Breast epithelium (tissue), 4 donors: ENCODE data around the gene PLD1. TPM values are rescaled to one million over a fixed set of nuclear protein-coding genes. Genes with fewer than 3 reads are reported as not detected.
A peak's percentile ranks its signal among the peaks of the same experiment; 100 is the strongest.

Source experiments
- DNase-seq, 2 donors: peaks; one replicate each; pipeline ENCODE4 v3.0.0-alpha.2; 2019; ENCODE audit warnings: low spot score in 2 of 2
- H3K27ac ChIP-seq, 2 donors: fragments of 200-600 bp; sonication (generic) in 1 of 2; one replicate each; pipeline ENCODE4 v1.5.1; 2016 to 2019; ENCODE audit warnings: mild to moderate bottlenecking in 1 of 2
- H3K27me3 ChIP-seq, 2 donors: fragments of 200-600 bp; sonication (generic) in 1 of 2; one replicate each; pipeline versions ENCODE4 v1.5.1 to v1.6.0; 2017 to 2019; ENCODE audit warnings: control low read depth in 1 of 2, mild to moderate bottlenecking in 1 of 2
- H3K36me3 ChIP-seq: fragments of 200-600 bp; one replicate; pipeline ENCODE4 v1.5.1; 2019
- H3K4me1 ChIP-seq, 2 donors: fragments of 200-600 bp; sonication (generic); one replicate each; pipeline ENCODE4 v1.5.1; 2016 to 2019; ENCODE audit warnings: control low read depth in 1 of 2
- H3K4me3 ChIP-seq, 3 donors: fragments of 200-600 bp; sonication (generic); 1 replicate in 2 of 3; 2 replicates in 1 of 3; pipeline ENCODE4 v1.5.1; 2016 to 2019; ENCODE audit warnings: mild to moderate bottlenecking in 3 of 3, moderate library complexity in 2 of 3
- H3K9me3 ChIP-seq, 2 donors: fragments of 200-600 bp; sonication (generic) in 1 of 2; one replicate each; pipeline ENCODE4 v1.5.1; 2016 to 2019; ENCODE audit warnings: control low read depth in 1 of 2
- CTCF ChIP-seq, 3 donors: fragments of 450-650 bp; IDR thresholded peaks; one replicate each; pipeline ENCODE4 v1.5.1; 2016 to 2017; ENCODE audit warnings: antibody characterized with exemption in 3 of 3, mild to moderate bottlenecking in 3 of 3, moderate library complexity in 3 of 3
- POLR2A ChIP-seq: fragments of 450-650 bp; IDR thresholded peaks from one replicate; pipeline ENCODE4 v1.6.1; 2016; ENCODE audit warnings: antibody characterized with exemption, mild to moderate bottlenecking, moderate library complexity
- POLR2AphosphoS5 ChIP-seq, 3 donors: sonication (generic); formaldehyde crosslinking; IDR thresholded peaks; one replicate each; pipeline ENCODE4 v1.6.1; 2017; ENCODE audit warnings: antibody characterized with exemption in 3 of 3
- intact Hi-C: fragments of 100-400 bp; cut with DNase I; formaldehyde crosslinking; loops from one replicate; pipeline ENCODE4 v1.15.1; 2023; ENCODE audit warnings: low total_unique reads
- total RNA-seq, 3 donors: library from RNA; depleted of rRNA; stranded (reverse); fragments of >200 nt; gene quantifications; one replicate each; pipeline ENCODE4 v1.1.0, GENCODE V29; 2016

The PLD1 gene
- total RNA-seq, 3 donors from 2014 or later, result 21.1 to 36.9 (median 24.9) TPM

GRCh38 chr3:171847133-171847532 is 36.9 kb upstream of the PLD1 start:
- no peaks in the 10 kb centered on the region for H3K27me3 ChIP-seq

GRCh38 chr3:171846597-171846996 is 36.3 kb upstream of the PLD1 start:
- TF ChIP-seq CTCF (IDR thresholded peaks at IDR 0.05), result no peak
- TF ChIP-seq POLR2A, result no peak
- TF ChIP-seq POLR2AphosphoS5 (IDR thresholded peaks at IDR 0.05), result no peak
- Histone ChIP-seq H3K4me3 (no peak overlapping the region), H3K9me3 (no peaks in the 10 kb centered on the region), H3K27ac (no peak overlapping the region), H3K36me3 (no peaks in the 10 kb centered on the region), H3K27me3 (no peaks in the 10 kb centered on the region), H3K4me1 (no peaks in the 10 kb centered on the region)
- intact Hi-C loops, result no loop called here
- no peak for DNase-seq

More at GRCh38 chr3:171847133-171847532, 36.9 kb upstream of the PLD1 start:
- Histone ChIP-seq H3K4me3 (no peak overlapping the region), H3K4me1 (no peaks in the 10 kb centered on the region), H3K9me3 (no peaks in the 10 kb centered on the region), H3K36me3 (no peaks in the 10 kb centered on the region), H3K27ac (no peak overlapping the region)
- TF ChIP-seq CTCF (IDR thresholded peaks at IDR 0.05) (no peak), POLR2AphosphoS5 (IDR thresholded peaks at IDR 0.05) (no peak), POLR2A (no peak)
- DNase-seq, result no peak
- intact Hi-C loops, result no loop called here

GRCh38 chr3:171845481-171846284 is 35.4 kb upstream of the PLD1 start:
- intact Hi-C loops, result no loop called here
- TF ChIP-seq POLR2A (no peak), CTCF (IDR thresholded peaks at IDR 0.05) (no peak), POLR2AphosphoS5 (IDR thresholded peaks at IDR 0.05) (no peak)
- Histone ChIP-seq H3K4me3 (no peak overlapping the region), H3K27me3 (no peaks in the 10 kb centered on the region), H3K27ac (no peak overlapping the region), H3K9me3 (no peaks in the 10 kb centered on the region), H3K4me1 (no peaks in the 10 kb centered on the region), H3K36me3 (no peaks in the 10 kb centered on the region)
- DNase-seq, result no peak

- no peak for DNase-seq
- Histone ChIP-seq H3K27me3 (no peaks in the 10 kb centered on the region), H3K4me1 (no peaks in the 10 kb centered on the region), H3K27ac (no peak overlapping the region), H3K9me3 (no peaks in the 10 kb centered on the region), H3K36me3 (no peaks in the 10 kb centered on the region), H3K4me3 (no peak overlapping the region)
- intact Hi-C loops, result no loop called here
- TF ChIP-seq POLR2A (no peak), POLR2AphosphoS5 (IDR thresholded peaks at IDR 0.05) (no peak), CTCF (IDR thresholded peaks at IDR 0.05) (no peak)
Measured at GRCh38 chr3:171844873-171845272, 34.6 kb upstream of the PLD1 start.

- H3K27me3 ChIP-seq, result no peaks in the 10 kb centered on the region
- no peak within 1 kb of the TSS for H3K4me3 ChIP-seq
- no peak for DNase-seq
- no peaks in the 10 kb centered on the region for H3K36me3 ChIP-seq
- intact Hi-C loops, result no loop called here
- H3K9me3 ChIP-seq, result no peaks in the 10 kb centered on the region
- peak within 1 kb of the TSS in 1 of 2 donors; percentile 45 for H3K27ac ChIP-seq
- H3K4me1 ChIP-seq, result no peaks in the 10 kb centered on the region
- no peak for TF ChIP-seq CTCF (IDR thresholded peaks at IDR 0.05)
- no peak for TF ChIP-seq POLR2A
- no peak for TF ChIP-seq POLR2AphosphoS5 (IDR thresholded peaks at IDR 0.05)
Measured at GRCh38 chr3:171842864-171843518, 32.7 kb upstream of the PLD1 start, which contains the start of gene TMEM212. Gene TMEM212, plus strand, starts transcription at chr3:171843349. Its CDS starts 35 bp downstream, at chr3:171843384.
